Loucy (cell line): ENCODE data around the gene ELL3.

Experiments
- EZH2phosphoT487 ChIP-seq: fragments of 200-600 bp; IDR thresholded peaks from 2 replicates; pipeline ENCODE4 v1.6.1; 2018; ENCODE audit warnings: antibody characterized with exemption, mild to moderate bottlenecking, moderate library complexity, borderline replicate concordance
- TF ChIP-seq, protein P1 (sequence below): fragments of 200-600 bp; sonication (generic); conservative IDR thresholded peaks from 2 replicates; pipeline ENCODE4 v1.5.1; 2014; ENCODE audit warnings: mild to moderate bottlenecking, antibody characterized with exemption, low read length

DNA sequence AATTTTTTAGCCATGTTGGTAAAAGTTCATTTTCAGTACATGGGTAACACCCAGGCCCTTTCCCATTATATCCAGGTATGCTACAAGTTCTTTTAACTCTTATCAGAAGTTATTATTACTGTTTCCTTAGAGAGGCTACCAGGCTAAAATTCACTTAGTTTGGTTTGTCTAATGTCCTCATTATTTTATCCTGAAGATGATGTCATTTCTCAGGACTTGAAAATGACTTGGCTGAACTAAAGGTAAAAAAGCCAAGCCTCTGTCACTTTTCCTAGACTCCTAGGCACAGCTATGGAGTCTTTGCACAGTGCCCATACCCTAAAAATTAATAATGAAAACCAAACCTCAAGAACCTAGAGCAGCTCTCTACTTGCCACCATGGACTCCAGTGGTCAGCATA lies 4.1 kb downstream of the ELL3 start:
- TF ChIP-seq, protein P1, sequence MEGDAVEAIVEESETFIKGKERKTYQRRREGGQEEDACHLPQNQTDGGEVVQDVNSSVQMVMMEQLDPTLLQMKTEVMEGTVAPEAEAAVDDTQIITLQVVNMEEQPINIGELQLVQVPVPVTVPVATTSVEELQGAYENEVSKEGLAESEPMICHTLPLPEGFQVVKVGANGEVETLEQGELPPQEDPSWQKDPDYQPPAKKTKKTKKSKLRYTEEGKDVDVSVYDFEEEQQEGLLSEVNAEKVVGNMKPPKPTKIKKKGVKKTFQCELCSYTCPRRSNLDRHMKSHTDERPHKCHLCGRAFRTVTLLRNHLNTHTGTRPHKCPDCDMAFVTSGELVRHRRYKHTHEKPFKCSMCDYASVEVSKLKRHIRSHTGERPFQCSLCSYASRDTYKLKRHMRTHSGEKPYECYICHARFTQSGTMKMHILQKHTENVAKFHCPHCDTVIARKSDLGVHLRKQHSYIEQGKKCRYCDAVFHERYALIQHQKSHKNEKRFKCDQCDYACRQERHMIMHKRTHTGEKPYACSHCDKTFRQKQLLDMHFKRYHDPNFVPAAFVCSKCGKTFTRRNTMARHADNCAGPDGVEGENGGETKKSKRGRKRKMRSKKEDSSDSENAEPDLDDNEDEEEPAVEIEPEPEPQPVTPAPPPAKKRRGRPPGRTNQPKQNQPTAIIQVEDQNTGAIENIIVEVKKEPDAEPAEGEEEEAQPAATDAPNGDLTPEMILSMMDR = no peak
- TF ChIP-seq EZH2phosphoT487 = no peak
